HCT116 (cell line): ENCODE measurements around the gene CMBL. TPM values are rescaled to one million over a fixed set of nuclear protein-coding genes. Genes with fewer than 3 reads are reported as not detected.

Experiments used
- ATAC-seq: fragments of 200-7000 bp; cut with Tn5 transposase; 2 replicates; pipeline ENCODE4 v1.9.1; 2020; ENCODE audit warnings: mild to moderate bottlenecking, moderate library complexity
- BruUV-seq: library from RNA; stranded (reverse); fragments of 400-500 nt; replicated peaks from 2 replicates; lab custom pipeline; 2021; lab: Mats Ljungman, UMichigan
- CTCF ChIA-PET: fragments of 300-600 bp; sonication (Branson Sonifier 250); formaldehyde crosslinking; loops from one replicate; lab custom pipeline; 2021; ENCODE audit warnings: antibody characterized with exemption; lab: Charles Lee
- POLR2A ChIA-PET: fragments of 300-600, 350-600 bp; sonication (Branson Sonifier 250); formaldehyde crosslinking; loops from one replicate; lab custom pipeline; 2021; ENCODE audit warnings: antibody characterized with exemption; lab: Charles Lee
- RAD21 ChIA-PET, 2 experiments: fragments of 300-600 bp; sonication (Branson Sonifier 250); formaldehyde crosslinking; loops; one replicate each; lab custom pipeline; 2023; ENCODE audit warnings: low total read pairs in 2 of 2; ENCODE audit not compliant: uncharacterized antibody in 2 of 2, unreplicated experiment in 2 of 2, low non-redundant PET in 1 of 2; lab: Charles Lee
- DNase-seq: peaks from one replicate; pipeline ENCODE4 v3.0.0-alpha.2; 2010; ENCODE audit warnings: low read depth, low spot score
- H2AFZ ChIP-seq: fragments of 200-600 bp; shearing (Covaris generic), sonication (generic); 2 replicates; pipeline ENCODE4 v1.6.1; 2017; ENCODE audit warnings: low read depth, mixed run types, mixed read lengths, antibody characterized with exemption, low read length; ENCODE audit not compliant: poor library complexity, severe bottlenecking
- H3K27ac ChIP-seq: 2 replicates; pipeline ENCODE4 v1.5.1; 2012; ENCODE audit warnings: low read depth, low read length
- H3K27me3 ChIP-seq: fragments of 200-600 bp; sonication (generic); 2 replicates; pipeline ENCODE4 v1.6.1; 2016; ENCODE audit warnings: mixed run types, low read length, mixed read lengths; ENCODE audit not compliant: insufficient read depth
- H3K36me3 ChIP-seq, 2 experiments: fragments of 200-500 bp in 1 of 2; fragments of 200-600 bp in 1 of 2; sonication (Bioruptor generic) in 1 of 2; sonication (generic) in 1 of 2; 2 replicates each; pipeline versions ENCODE4 v1.5.1 to v1.6.1; 2014 to 2016; ENCODE audit warnings: low read length in 2 of 2, inconsistent platforms in 1 of 2, mixed read lengths in 1 of 2, mixed run types in 1 of 2; ENCODE audit not compliant: insufficient read depth in 2 of 2, control insufficient read depth in 1 of 2
- H3K4me1 ChIP-seq, 2 experiments: fragments of 200-600 bp in 1 of 2; sonication (generic) in 1 of 2; 2 replicates each; pipeline versions ENCODE4 v1.5.1 to v1.6.1; 2012 to 2017; ENCODE audit warnings: low read length in 2 of 2, inconsistent platforms in 1 of 2, mild to moderate bottlenecking in 1 of 2, mixed read lengths in 1 of 2, mixed run types in 1 of 2, moderate library complexity in 1 of 2; ENCODE audit not compliant: insufficient read depth in 2 of 2, control insufficient read depth in 1 of 2
- H3K4me2 ChIP-seq: fragments of 200-600 bp; sonication (generic); 2 replicates; pipeline ENCODE4 v1.6.1; 2017; ENCODE audit warnings: mixed run types, low read length, mixed read lengths
- H3K4me3 ChIP-seq, 2 experiments: fragments of 200-600 bp in 1 of 2; sonication (generic) in 1 of 2; replicated peaks in 1 of 2; 2 replicates each; pipeline ENCODE4 v1.5.1; 2011 to 2016; ENCODE audit warnings: low read length in 2 of 2, control low read depth in 1 of 2, low read depth in 1 of 2, mild to moderate bottlenecking in 1 of 2, mixed read lengths in 1 of 2, mixed run types in 1 of 2
- H3K79me2 ChIP-seq: fragments of 200-600 bp; sonication (generic); 2 replicates; pipeline ENCODE4 v1.6.1; 2017; ENCODE audit warnings: mild to moderate bottlenecking, mixed run types, low read length, moderate library complexity, mixed read lengths; ENCODE audit not compliant: insufficient read depth
- H3K9ac ChIP-seq: fragments of 200-600 bp; sonication (generic); 2 replicates; pipeline ENCODE4 v1.6.1; 2016; ENCODE audit warnings: low read length, mixed read lengths
- H3K9me2 ChIP-seq: fragments of 200-600 bp; sonication (generic), shearing (Covaris generic); 2 replicates; pipeline ENCODE4 v1.6.1; 2017; ENCODE audit warnings: mixed run types, mild to moderate bottlenecking, moderate library complexity; ENCODE audit not compliant: insufficient read depth
- H3K9me3 ChIP-seq, 2 experiments: fragments of 200-500 bp in 1 of 2; fragments of 200-600 bp in 1 of 2; sonication (Bioruptor generic) in 1 of 2; sonication (generic) in 1 of 2; 2 replicates each; pipeline ENCODE4 v1.6.1; 2014 to 2017; ENCODE audit warnings: low read length in 2 of 2, mixed read lengths in 2 of 2, inconsistent platforms in 1 of 2, low read depth in 1 of 2, mild to moderate bottlenecking in 1 of 2, mixed run types in 1 of 2, moderate library complexity in 1 of 2; ENCODE audit not compliant: control insufficient read depth in 1 of 2, insufficient read depth in 1 of 2
- H4K20me1 ChIP-seq: fragments of 200-600 bp; sonication (generic), shearing (Covaris generic); 2 replicates; pipeline ENCODE4 v1.6.1; 2017; ENCODE audit warnings: mixed run types, mild to moderate bottlenecking, moderate library complexity; ENCODE audit not compliant: insufficient read depth
- EZH2phosphoT487 ChIP-seq: fragments of 200-600 bp; IDR thresholded peaks from 2 replicates; pipeline ENCODE4 v1.6.1; 2018; ENCODE audit warnings: antibody characterized with exemption, borderline replicate concordance
- FOSL1 ChIP-seq: IDR thresholded peaks from 2 replicates; pipeline ENCODE4 v1.6.1; 2012; ENCODE audit warnings: low read depth
- JUND ChIP-seq: IDR thresholded peaks from 2 replicates; pipeline ENCODE4 v1.6.1; 2012
- POLR2A ChIP-seq: IDR thresholded peaks from 2 replicates; pipeline ENCODE4 v1.7.0; 2011; ENCODE audit warnings: borderline replicate concordance; ENCODE audit not compliant: insufficient read depth, insufficient read length; ENCODE audit errors: extremely low read depth
- SRF ChIP-seq: IDR thresholded peaks from 2 replicates; pipeline ENCODE4 v1.6.1; 2012; ENCODE audit warnings: low read depth
- TCF7L2 ChIP-seq: IDR thresholded peaks from 2 replicates; pipeline ENCODE4 v1.7.0; 2011; ENCODE audit warnings: borderline replicate concordance, inconsistent platforms; ENCODE audit not compliant: insufficient read depth, insufficient read length; ENCODE audit errors: extremely low read depth
- intact Hi-C: fragments of 100-400 bp; cut with micrococcal nuclease; formaldehyde crosslinking; loops from 2 replicates; pipeline ENCODE4 v1.10.0; 2022
- total RNA-seq: library from RNA; stranded (reverse); gene quantifications from one replicate; pipeline ENCODE4 v1.2.1, GENCODE V29; 2021; ENCODE audit not compliant: unreplicated experiment
- TF ChIP-seq, protein P1 (sequence below): IDR thresholded peaks from 2 replicates; pipeline ENCODE4 v1.6.1; 2012; ENCODE audit warnings: low read depth
- TF ChIP-seq, protein P2 (sequence below): IDR thresholded peaks from 2 replicates; pipeline ENCODE4 v1.6.1; 2012

Gene CMBL
- total RNA-seq, 1 experiment from 2014 or later = 51.0 TPM

- no peak for ATAC-seq
- H2AFZ ChIP-seq = no peak overlapping the region
- intact Hi-C loops = no loop called here
Observed at GRCh38 chr5:10333154-10334006, 25.7 kb upstream of the CMBL start.

More at GRCh38 chr5:10333154-10334006, 25.7 kb upstream of the CMBL start:
- Histone ChIP-seq H3K9me2 (no peaks in the 10 kb centered on the region), H4K20me1 (no peaks in the 10 kb centered on the region), H3K79me2 (no peaks in the 10 kb centered on the region), H3K4me2 (no peak overlapping the region), H3K9me3 (no peaks in the 10 kb centered on the region), H3K4me1 (no peaks in the 10 kb centered on the region), H3K27me3 (peaks cover 6% of the 10 kb centered on the region; the same call in 1 of the 2 replicates), H3K27ac (no peak overlapping the region), H3K9ac (no peak overlapping the region), H3K36me3 (no peaks in the 10 kb centered on the region), H3K4me3 (no peak overlapping the region)
- TF ChIP-seq POLR2A (no peak), SRF (no peak), EZH2phosphoT487 (no peak), FOSL1 (no peak), JUND (no peak), TCF7L2 (no peak)
- TF ChIP-seq, protein P1, sequence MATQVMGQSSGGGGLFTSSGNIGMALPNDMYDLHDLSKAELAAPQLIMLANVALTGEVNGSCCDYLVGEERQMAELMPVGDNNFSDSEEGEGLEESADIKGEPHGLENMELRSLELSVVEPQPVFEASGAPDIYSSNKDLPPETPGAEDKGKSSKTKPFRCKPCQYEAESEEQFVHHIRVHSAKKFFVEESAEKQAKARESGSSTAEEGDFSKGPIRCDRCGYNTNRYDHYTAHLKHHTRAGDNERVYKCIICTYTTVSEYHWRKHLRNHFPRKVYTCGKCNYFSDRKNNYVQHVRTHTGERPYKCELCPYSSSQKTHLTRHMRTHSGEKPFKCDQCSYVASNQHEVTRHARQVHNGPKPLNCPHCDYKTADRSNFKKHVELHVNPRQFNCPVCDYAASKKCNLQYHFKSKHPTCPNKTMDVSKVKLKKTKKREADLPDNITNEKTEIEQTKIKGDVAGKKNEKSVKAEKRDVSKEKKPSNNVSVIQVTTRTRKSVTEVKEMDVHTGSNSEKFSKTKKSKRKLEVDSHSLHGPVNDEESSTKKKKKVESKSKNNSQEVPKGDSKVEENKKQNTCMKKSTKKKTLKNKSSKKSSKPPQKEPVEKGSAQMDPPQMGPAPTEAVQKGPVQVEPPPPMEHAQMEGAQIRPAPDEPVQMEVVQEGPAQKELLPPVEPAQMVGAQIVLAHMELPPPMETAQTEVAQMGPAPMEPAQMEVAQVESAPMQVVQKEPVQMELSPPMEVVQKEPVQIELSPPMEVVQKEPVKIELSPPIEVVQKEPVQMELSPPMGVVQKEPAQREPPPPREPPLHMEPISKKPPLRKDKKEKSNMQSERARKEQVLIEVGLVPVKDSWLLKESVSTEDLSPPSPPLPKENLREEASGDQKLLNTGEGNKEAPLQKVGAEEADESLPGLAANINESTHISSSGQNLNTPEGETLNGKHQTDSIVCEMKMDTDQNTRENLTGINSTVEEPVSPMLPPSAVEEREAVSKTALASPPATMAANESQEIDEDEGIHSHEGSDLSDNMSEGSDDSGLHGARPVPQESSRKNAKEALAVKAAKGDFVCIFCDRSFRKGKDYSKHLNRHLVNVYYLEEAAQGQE = no peak
- TF ChIP-seq, protein P2, sequence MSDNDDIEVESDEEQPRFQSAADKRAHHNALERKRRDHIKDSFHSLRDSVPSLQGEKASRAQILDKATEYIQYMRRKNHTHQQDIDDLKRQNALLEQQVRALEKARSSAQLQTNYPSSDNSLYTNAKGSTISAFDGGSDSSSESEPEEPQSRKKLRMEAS = no peak
- DNase-seq = no peak
- ChIA-PET CTCF (no interaction called here), POLR2A (interaction anchor here (0.8 kb wide), 1 partner anchor 20 kb away, joined by 3 read pairs; the partner anchor contains the start of gene MARCHF6), RAD21 (no interaction called here)
- BruUV-seq = no TSS peak
